Retinal pigment epithelial cell (primary cell): ENCODE data around the gene LACC1.
A peak's percentile ranks its signal among the peaks of the same experiment; 100 is the strongest.

Experiments used
- DNase-seq: peaks from one replicate; pipeline ENCODE4 v3.0.0-alpha.2; 2010; ENCODE audit warnings: low read depth
- H3K4me3 ChIP-seq: 2 replicates; pipeline ENCODE4 v1.5.1; 2011; ENCODE audit warnings: mild to moderate bottlenecking, low read length, control low read depth, moderate library complexity
- TF ChIP-seq, protein P1 (sequence below): conservative IDR thresholded peaks from 2 replicates; pipeline ENCODE4 v1.5.1; 2011; ENCODE audit warnings: low read depth, low read length, control low read depth, inconsistent platforms

Gene LACC1

DNA sequence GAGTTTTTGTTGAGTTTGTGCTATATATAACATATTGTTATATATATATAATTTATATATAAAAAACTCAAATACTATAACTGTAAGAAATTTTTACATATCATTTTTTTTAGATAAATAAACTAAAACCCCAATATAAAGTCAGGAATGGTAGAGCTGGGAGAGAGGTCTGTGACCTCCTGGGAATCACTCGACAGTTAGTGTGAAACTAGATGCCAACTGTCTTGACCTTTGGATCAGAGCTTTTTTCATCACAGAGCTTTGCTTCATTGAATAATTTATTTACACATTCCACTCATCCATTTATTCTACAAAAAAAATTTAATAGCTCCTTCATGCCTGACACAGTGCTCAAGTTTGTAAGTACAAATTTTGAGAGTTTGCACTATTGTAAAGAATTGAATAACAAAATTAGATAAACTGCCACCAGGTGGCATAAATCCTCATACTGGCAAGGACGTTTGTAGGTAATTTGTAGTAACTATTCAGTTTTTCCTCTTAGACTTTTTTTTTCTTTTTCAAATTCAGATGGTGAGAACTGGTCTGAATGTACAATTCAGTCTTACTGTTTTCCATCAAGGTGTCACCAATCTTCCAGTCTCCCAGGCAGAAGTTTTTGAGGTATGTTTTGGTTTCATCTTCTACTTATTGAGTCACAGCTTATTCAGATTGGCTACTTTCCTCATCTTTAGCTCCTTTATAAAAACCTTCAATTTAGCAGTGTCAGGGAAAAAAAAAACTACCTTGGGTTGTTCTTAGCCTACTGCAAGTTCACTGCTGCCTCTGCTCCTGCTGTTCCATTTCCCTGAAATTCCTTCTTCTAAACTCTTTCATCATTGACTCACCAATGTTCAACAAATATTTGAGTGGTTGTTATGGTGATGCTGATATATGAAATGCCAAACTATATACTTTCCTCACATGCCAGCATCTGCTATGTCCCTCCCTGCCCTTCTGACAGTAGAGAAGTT, 28.7 kb downstream of the LACC1 start:
- DNase-seq: peak; percentile 46
- TF ChIP-seq, protein P1, sequence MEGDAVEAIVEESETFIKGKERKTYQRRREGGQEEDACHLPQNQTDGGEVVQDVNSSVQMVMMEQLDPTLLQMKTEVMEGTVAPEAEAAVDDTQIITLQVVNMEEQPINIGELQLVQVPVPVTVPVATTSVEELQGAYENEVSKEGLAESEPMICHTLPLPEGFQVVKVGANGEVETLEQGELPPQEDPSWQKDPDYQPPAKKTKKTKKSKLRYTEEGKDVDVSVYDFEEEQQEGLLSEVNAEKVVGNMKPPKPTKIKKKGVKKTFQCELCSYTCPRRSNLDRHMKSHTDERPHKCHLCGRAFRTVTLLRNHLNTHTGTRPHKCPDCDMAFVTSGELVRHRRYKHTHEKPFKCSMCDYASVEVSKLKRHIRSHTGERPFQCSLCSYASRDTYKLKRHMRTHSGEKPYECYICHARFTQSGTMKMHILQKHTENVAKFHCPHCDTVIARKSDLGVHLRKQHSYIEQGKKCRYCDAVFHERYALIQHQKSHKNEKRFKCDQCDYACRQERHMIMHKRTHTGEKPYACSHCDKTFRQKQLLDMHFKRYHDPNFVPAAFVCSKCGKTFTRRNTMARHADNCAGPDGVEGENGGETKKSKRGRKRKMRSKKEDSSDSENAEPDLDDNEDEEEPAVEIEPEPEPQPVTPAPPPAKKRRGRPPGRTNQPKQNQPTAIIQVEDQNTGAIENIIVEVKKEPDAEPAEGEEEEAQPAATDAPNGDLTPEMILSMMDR: peak; percentile 37
- no peak overlapping the region for H3K4me3 ChIP-seq

DNA sequence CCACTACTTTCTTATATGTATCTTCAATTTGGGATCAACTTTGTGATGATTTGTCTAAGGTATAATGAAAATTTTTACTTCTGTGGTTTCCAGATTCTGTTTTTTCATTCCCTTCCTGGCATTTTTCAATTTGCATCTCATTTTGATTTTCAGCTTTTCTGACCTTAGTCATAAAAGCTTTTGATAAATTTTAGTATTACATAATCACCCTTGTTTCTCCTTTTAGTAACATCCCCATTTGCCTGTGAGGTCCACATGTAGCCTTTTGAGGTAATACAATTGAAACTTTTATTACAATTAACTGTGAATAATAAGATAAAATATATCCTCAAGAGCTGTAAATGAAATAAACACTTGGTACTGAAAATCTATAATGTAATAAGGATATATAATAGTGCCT, 31.2 kb downstream of the LACC1 start:
- TF ChIP-seq, protein P1: no peak
- no peak for DNase-seq
- H3K4me3 ChIP-seq: no peak overlapping the region

DNA sequence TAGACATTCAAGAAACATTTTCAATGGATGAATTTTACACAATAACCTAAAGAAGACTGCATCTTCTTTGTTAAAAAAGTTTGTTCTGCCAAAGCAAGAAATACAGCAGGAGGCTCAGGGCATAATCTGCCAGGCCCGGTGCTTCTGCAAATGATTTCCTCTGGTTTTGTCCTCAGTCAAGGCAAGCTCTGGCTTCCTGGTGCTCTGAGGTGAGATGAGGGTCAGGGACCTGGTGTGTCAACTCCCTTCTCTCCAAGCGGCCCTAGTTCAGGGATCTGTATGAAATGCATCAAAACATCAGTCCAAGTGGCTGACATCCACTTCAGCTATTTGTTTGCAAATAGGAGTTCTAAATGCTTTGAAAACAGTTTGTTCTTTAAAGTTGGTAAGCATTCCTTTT, 31.6 kb downstream of the LACC1 start:
- no peak for DNase-seq
- TF ChIP-seq, protein P1: no peak

DNA sequence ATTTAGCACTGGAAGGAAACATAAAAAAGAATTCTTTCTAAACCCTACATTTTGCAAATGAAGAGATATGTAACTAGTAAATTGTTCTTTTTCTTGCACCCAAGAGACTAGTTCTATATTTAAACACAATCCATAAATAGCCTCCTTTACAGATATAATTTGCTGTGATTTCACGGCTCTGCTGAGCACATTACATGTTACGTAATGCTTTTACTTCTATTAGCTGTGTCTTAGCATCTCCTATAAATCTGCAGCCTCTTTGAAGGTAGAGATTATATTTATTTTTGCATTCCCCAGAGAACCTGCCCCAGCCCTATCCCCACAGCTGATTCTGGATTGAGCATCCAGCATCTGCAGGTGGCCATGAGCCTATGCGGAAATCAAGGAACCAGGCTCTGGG, 32.2 kb downstream of the LACC1 start:
- no peak for DNase-seq
- H3K4me3 ChIP-seq: no peak overlapping the region
- TF ChIP-seq, protein P1: no peak

More for the DNA sequence above, 31.6 kb downstream of the LACC1 start:
- H3K4me3 ChIP-seq: no peak overlapping the region

DNA sequence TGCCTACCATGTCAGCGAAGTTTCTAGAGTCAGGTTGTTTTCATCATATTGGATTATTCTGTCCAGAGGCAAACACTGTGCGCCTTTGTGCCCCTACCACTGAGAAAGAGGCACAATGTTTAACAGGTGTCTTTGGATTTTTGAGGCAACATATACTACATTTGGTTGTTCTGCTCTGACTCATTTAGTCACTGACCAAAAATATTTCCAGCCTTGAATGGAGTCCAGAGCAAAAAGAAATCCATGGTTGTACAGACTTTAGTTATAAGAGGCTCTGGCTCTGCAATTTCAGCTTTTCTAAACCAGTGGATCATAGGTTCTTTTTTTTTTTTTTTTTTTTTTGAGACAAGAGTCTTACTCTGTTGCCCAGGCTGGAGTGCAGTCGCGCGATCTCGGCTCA, 35.7 kb downstream of the LACC1 start:
- TF ChIP-seq, protein P1: no peak
- no peak for DNase-seq

GRCh38 chr13:43916828-43917227, 37.1 kb downstream of the LACC1 start:
- TF ChIP-seq, protein P1: no peak
- H3K4me3 ChIP-seq: no peak overlapping the region
- no peak for DNase-seq

More for the DNA sequence above, 35.7 kb downstream of the LACC1 start:
- H3K4me3 ChIP-seq: no peak overlapping the region

- H3K4me3 ChIP-seq: no peak overlapping the region
- TF ChIP-seq, protein P1: no peak
- no peak for DNase-seq
Measured at GRCh38 chr13:43918636-43919035, 38.9 kb downstream of the LACC1 start.
